Femur (tissue), 1 donor: ENCODE measurements around the gene ITPR1.

ENCODE experiments used
- DNase-seq: peaks from one replicate; pipeline ENCODE4 v3.0.0-alpha.2; 2017

ITPR1 gene

GRCh38 chr3:4837374-4837930 is 344.3 kb downstream of the ITPR1 start:
- DNase-seq: no peak

DNA sequence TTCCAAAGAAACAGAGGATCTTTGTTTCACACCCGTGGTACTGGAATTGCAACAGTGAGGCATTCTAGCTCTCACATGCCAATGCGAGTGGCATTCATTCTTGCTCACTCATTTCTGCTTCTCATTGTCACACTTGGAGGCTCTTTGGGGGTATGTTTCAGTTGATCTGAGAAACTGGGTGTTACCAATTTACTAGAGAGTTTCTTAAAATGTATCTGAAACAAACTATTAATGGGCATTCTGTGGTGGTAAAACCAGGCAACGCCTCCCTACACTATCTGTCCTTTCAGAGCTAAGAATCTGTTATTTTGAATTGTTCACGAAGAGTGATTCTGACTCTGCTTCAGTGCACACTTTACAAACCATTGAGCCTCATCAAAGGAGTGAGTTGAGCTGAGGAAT is 345.5 kb downstream of the ITPR1 start:
- no peak for DNase-seq

- DNase-seq: no peak
These were observed 346.1 kb downstream of the ITPR1 start for GRCh38 chr3:4839278-4839677.

DNA sequence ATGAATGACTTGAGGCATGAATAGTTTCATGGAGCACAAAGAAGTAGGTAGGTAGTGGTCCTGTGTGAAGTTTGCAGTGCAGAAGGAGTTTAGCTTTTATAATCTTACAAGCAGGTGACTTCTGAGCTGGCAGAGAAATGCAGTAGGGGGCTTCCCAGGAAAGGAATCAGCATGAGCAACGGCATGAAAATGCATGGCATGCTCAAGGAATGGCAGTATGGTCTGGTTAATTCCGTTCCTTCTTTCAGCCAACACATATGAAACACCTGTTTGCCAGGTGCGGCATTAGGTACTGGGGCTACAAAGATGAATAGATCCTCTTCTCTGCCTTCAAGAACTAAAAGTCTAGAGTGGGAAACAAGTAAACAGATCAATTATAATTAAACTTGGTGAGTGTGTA is 348.1 kb downstream of the ITPR1 start:
- no peak for DNase-seq

DNA sequence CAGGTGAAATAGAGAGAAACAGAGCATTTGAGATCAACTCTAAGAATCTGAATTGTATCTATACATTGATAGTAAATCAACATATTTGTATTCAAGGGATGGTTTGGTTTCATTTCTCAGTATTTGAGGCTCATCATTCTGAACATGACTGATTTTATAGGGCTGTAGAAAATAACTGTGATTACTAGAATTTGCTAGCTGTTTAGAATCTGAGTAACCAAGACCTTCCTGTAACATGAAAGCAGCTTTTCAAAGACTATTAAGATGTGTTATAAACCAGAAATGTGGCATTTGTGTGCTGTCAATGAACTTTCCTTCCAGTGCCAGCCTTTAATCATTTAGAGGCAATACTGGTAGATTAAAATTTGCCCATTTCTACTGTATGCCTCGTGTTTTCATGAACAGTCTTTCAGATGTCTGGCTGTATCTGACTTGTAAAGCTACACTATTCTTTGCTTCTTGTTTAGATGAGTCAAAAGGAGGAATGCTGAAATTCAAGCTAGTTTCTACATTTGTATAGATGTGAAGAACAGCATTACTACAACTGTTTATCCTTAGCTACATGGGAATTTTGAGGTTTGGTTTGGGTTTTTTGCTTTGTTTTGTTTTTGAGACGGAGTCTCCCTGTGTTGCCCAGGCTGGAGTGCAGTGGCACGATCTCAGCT is 348.8 kb downstream of the ITPR1 start:
- no peak for DNase-seq

GRCh38 chr3:4843619-4844018 is 350.5 kb downstream of the ITPR1 start:
- no peak for DNase-seq

- DNase-seq: no peak
These were observed 352.7 kb downstream of the ITPR1 start for GRCh38 chr3:4845882-4846281.

DNA sequence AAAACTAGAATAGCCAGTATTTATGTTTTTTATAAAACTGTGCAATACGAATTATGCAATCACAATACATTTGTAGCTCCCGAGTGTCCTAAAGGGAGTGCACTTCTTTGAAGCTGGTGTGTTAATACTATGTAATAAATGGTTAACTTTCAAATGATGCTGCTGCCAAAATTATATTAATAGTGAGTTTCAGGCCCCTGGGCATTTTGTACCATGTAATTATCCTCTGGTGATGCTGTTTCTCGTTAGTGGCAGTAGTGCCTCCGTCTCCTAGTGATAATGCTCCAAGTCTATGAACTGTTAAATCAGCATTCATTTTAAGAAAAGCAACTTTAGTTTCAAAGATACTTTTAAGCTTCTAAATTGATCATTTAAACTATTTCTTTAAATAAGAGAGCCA is 353.4 kb downstream of the ITPR1 start:
- DNase-seq: no peak

- no peak for DNase-seq
These were observed 355.2 kb downstream of the ITPR1 start for GRCh38 chr3:4848176-4848825.

DNA sequence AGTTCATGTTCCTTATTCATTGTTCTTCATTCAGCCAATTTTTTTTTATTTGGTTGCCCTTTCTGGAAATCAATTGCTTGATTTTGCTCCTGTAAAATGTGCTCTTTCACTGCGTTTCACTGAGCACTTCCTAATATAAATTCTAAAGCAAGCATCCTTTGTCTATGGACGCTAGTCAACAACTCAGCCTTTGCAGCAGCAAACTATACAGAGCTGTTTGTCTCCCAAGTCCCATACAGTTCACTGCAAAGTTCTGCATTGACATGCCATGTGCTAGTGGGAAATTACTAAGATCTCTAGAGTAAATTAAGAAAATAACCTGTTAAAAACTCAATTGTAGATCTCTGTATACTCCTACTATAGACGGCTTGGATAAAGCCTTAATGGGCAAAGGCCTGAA is 356.0 kb downstream of the ITPR1 start:
- no peak for DNase-seq

- no peak for DNase-seq
These were observed 356.6 kb downstream of the ITPR1 start for GRCh38 chr3:4849739-4850138.

GRCh38 chr3:4850211-4850927 is 357.2 kb downstream of the ITPR1 start:
- no peak for DNase-seq

DNA sequence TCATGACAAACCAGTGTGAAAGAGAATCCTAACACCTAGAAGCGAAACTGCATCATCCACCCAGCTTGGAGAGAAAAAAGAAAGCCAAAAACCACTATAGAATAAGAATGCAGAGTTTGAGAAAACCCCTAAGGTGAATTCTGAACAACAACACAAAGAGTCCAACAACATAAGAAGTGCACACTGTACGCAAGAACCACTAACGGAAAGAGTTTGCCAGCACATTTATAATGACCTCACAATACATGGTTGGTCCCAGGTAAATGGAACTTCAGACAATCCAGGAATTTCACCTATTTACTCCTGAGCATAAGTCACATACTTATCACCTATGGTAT is 357.7 kb downstream of the ITPR1 start:
- no peak for DNase-seq

DNA sequence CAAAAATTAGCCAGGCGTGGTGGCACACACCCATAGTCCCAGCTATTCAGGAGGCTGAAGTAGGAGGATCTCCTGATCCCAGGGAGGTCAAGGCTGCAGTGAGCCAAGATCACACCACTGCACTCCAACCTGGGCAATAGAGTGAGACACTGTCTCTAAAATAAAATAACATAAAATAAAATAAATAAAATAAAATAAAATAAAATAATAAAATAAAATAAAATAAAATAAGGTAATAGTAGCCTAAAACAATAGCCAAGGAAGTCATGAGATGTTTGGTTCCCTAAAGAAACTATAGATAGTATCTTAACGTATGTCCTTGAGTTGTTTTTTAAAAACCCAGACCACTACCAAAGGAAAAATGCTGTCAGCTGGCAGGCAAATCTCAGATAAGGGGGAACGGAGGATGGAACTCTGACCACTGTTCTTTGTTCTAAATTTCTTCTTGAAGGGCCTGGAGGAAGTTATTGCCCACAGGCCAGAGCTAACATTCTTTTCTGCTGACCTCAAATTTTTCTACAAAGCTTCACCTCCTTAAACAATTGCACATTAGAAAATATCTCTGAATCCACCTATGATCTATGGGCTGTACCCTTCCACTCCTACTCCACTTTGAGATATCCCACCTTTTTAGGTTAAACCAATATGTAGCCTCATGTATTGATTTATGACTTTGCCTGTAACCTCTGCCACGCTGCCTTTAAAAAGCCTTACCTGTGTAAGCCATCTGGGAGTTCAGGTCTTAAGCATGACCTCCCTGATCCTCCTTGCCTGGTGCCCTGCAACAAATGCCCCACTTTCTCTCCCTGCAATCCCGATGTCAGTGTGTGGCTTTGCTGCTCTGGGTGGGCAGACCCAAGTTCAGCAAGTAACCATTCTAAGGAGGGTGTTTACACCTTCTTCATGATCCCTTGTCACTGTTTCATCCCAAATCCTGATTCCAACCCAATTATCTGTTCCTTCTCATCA is 359.9 kb downstream of the ITPR1 start:
- DNase-seq: no peak

DNA sequence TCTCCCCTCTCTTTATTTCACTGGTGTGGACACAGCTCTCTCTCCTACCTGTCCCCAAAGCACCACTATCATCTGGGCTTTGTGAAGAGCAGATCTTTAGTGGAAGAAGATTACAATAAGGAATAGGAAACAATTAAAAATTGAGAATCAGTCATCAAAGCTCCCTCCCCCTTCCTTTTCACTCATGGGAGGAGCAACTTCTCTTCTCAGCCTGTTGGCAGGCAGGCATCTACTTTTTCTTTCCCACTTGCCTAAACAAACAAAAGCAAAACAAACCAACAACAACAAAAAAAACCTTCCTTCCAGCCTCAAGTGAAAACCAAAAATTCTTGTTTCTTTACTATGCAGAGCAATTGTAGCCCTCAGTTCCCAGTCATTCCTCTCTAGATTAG is 360.6 kb downstream of the ITPR1 start:
- DNase-seq: no peak

GRCh38 chr3:4855676-4856075 is 362.5 kb downstream of the ITPR1 start:
- no peak for DNase-seq

DNA sequence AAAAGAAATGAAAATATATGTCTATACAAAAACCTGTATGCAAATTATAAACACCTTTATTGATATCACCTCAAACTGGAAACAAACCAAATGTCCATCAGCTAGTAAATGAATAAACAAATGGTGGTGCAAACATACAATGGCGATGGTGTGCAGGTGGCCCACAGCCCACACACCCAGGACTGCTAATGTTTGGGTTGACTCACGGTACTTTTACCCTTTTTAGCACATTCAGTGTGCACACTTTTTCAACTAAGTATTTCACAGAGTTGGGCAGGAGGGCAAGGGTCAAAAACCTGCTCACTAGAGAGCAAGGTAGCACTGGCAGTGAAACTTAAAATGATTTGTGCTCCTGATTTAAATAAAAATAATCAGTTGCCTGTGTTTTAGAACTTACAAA is 363.0 kb downstream of the ITPR1 start:
- no peak for DNase-seq

DNA sequence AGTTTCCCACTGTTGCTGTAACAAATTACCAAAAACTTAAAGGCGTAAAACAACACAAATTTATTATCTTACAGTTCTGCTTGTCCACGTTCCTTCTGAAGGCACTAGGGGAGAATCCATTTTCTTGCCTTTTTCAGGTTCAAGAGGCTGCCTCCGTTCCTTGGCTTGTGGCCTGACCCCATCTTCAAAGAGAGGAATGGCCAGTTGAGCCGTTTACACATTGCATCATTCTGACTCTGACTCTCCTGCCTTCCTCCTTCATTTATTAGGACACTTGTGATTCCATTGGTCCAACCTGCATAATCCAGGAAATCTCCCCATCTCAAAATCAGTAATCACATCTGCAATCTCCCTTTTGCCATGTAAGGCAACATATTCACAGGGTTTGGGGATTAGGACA is 363.4 kb downstream of the ITPR1 start:
- no peak for DNase-seq

DNA sequence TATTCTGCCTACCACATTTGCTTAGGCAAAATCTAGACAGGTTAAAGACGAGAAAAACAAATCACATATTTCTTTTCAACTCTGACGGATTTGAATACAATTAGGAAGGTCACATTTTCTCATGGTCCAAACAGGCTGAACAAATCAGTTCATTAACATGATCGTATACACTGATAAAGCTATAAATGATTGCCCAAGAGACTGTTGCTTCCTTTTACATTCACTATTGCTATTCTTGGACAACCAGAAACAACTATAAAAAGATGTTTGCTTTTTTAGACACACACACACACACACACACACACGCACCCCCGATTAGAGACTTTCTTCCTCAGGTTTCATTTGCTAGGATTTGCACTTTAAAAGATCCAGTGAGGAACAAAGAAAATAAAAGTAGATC is 363.8 kb downstream of the ITPR1 start:
- no peak for DNase-seq

DNA sequence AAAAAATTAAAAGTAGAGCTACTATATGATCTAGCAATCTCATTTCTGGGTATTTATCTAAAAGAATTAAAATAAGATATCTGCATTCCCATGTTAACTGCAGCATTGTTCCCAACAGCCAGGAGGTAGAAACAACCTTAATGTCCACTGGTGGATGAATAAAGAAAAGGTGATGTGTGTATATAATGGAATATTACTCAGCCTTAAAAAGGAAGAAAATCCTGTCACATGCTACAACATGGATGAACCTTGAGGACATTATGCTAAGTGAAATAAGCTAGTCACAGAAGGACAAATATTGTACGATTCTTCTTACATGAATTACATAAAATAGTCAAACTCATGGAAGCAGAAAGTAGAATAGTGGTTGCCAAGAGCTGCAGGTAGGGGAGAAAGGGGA is 366.6 kb downstream of the ITPR1 start:
- DNase-seq: no peak

DNA sequence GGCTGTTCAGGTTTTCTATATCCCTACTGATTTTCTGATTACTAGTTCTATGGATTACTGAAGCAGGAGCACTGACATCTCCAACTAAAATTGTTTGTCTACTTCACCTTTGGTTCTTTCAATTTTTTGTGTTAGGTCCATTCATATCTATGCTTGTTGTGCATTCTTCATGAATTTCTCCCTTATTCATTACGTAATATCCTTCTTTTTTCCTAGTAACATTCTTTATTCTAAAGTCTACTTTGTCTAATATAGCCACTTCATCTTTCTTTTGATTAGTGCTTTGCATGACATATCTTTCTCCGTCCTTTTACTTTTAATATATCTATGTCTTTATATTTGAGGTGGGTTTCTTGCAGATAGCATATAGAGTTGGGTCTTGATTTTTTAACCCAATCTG is 369.8 kb downstream of the ITPR1 start:
- DNase-seq: no peak

GRCh38 chr3:4864503-4864902 is 371.4 kb downstream of the ITPR1 start:
- DNase-seq: no peak

DNA sequence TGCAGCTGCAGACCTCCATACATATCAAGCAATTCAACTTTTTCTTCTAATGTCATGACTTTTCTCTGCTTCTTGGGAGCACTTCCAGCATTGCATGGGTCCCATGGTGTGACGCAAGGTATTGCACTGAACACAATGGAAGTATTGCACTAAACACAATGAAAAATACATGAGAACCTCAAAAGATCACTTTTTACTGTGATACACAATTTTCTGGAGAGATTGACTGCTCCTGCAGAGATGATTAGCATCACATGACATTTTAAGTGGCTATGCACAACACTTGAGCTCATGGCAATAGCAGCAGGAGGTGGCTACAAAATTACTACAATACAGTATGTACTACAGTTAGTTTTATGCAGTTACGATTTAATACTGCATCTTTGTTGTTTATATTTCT is 372.6 kb downstream of the ITPR1 start:
- DNase-seq: no peak
